H1 (cell line): ENCODE data around the gene DAB2IP. TPM values are rescaled to one million over a fixed set of nuclear protein-coding genes. Genes with fewer than 3 reads are reported as not detected.

Source experiments
- CTCF ChIA-PET: fragments of 300-600 bp; sonication (Branson Sonifier 250); formaldehyde crosslinking; loops from one replicate; lab custom pipeline; 2021; ENCODE audit not compliant: partially characterized antibody; lab: Charles Lee
- POLR2A ChIA-PET: fragments of 300-600 bp; sonication (Branson Sonifier 250); formaldehyde crosslinking; loops from one replicate; lab custom pipeline; 2021; ENCODE audit warnings: inconsistent platforms; ENCODE audit not compliant: partially characterized antibody; lab: Charles Lee
- DNase-seq, 2 experiments: peaks; one replicate each; pipeline versions ENCODE4 v3.0.0 to v3.0.0-alpha.2; 2010 to 2022; ENCODE audit warnings: low spot score in 2 of 2, low read depth in 1 of 2, mixed read lengths in 1 of 2
- FAIRE-seq: peaks from 2 replicates; lab custom pipeline; 2011; peaks lifted over from hg19 to GRCh38; lab: Jason Lieb, UNC
- H2AFZ ChIP-seq: 2 replicates; pipeline ENCODE4 v1.8.1; 2012; ENCODE audit warnings: low read length, inconsistent platforms
- H2AK5ac ChIP-seq: 2 replicates; pipeline ENCODE4 v1.6.1; 2013; ENCODE audit warnings: low read depth, low read length
- H2BK120ac ChIP-seq: replicated peaks from 2 replicates; pipeline ENCODE3; 2013; ENCODE audit warnings: low read depth, low read length, inconsistent platforms
- H2BK12ac ChIP-seq: 2 replicates; pipeline ENCODE4 v1.6.1; 2013; ENCODE audit warnings: low read depth, low read length
- H2BK15ac ChIP-seq: 2 replicates; pipeline ENCODE4 v1.6.1; 2013; ENCODE audit warnings: low read length
- H2BK20ac ChIP-seq: 2 replicates; pipeline ENCODE4 v1.6.1; 2013; ENCODE audit warnings: low read length
- H2BK5ac ChIP-seq: 2 replicates; pipeline ENCODE4 v1.6.1; 2013; ENCODE audit warnings: low read depth, low read length
- H3K14ac ChIP-seq: 2 replicates; pipeline ENCODE4 v1.6.1; 2013; ENCODE audit warnings: inconsistent platforms; ENCODE audit not compliant: insufficient read length
- H3K18ac ChIP-seq: 2 replicates; pipeline ENCODE4 v1.6.1; 2013; ENCODE audit warnings: low read length; ENCODE audit errors: extremely low read depth
- H3K23ac ChIP-seq: 2 replicates; pipeline ENCODE4 v1.6.1; 2013; ENCODE audit warnings: inconsistent platforms; ENCODE audit not compliant: insufficient read length
- H3K23me2 ChIP-seq: 2 replicates; pipeline ENCODE4 v1.6.1; 2013; ENCODE audit warnings: low read depth, low read length
- H3K27ac ChIP-seq: 2 replicates; pipeline ENCODE4 v1.6.1; 2011; ENCODE audit warnings: low read depth, low read length, inconsistent platforms
- H3K27me3 ChIP-seq, 4 experiments: replicated peaks in 1 of 4; 1 replicate in 1 of 4; 2 replicates in 3 of 4; pipeline versions ENCODE4 v1.6.1 to v1.8.1; 2011 to 2013; ENCODE audit warnings: low read length in 3 of 4, mild to moderate bottlenecking in 3 of 4, inconsistent platforms in 2 of 4, mixed read lengths in 2 of 4, moderate library complexity in 1 of 4; ENCODE audit not compliant: control insufficient read depth in 3 of 4, insufficient read depth in 3 of 4; ENCODE audit errors: extremely low read depth in 1 of 4
- H3K36me3 ChIP-seq, 4 experiments: 2 replicates each; pipeline versions ENCODE4 v1.6.1 to v1.8.1; 2011 to 2013; ENCODE audit warnings: mild to moderate bottlenecking in 4 of 4, low read length in 3 of 4, moderate library complexity in 2 of 4, control low read depth in 1 of 4, inconsistent platforms in 1 of 4; ENCODE audit not compliant: insufficient read depth in 4 of 4, control insufficient read depth in 2 of 4
- H3K4ac ChIP-seq: replicated peaks from 2 replicates; pipeline ENCODE3; 2013; ENCODE audit warnings: low read length, low read depth, mixed read lengths, inconsistent platforms; ENCODE audit not compliant: insufficient read length
- H3K4me1 ChIP-seq, 4 experiments: replicated peaks in 1 of 4; 1 replicate in 1 of 4; 2 replicates in 3 of 4; pipeline versions ENCODE4 v1.6.1 to v1.8.1; 2011 to 2013; ENCODE audit warnings: low read length in 3 of 4, inconsistent platforms in 2 of 4, mixed read lengths in 1 of 4; ENCODE audit not compliant: insufficient read depth in 4 of 4, control insufficient read depth in 3 of 4
- H3K4me2 ChIP-seq, 2 experiments: 2 replicates each; pipeline versions ENCODE4 v1.6.1 to v1.8.1; 2011 to 2013; ENCODE audit warnings: low read depth in 2 of 2, low read length in 2 of 2, control low read depth in 1 of 2, inconsistent platforms in 1 of 2, mild to moderate bottlenecking in 1 of 2; ENCODE audit not compliant: insufficient read depth in 1 of 2
- H3K4me3 ChIP-seq, 4 experiments: fragments of 200-600, 300-600 bp in 1 of 4; sonication (generic), shearing (Covaris generic), sonication (Bioruptor Twin) in 1 of 4; 2 replicates each; pipeline versions ENCODE4 v1.5.1 to v1.8.1; 2011 to 2016; ENCODE audit warnings: low read length in 4 of 4, low read depth in 3 of 4, control low read depth in 2 of 4, inconsistent platforms in 2 of 4, mild to moderate bottlenecking in 2 of 4, mixed read lengths in 1 of 4, moderate library complexity in 1 of 4; ENCODE audit not compliant: insufficient read depth in 2 of 4; ENCODE audit errors: extremely low read depth in 1 of 4
- H3K56ac ChIP-seq: replicated peaks from 2 replicates; pipeline ENCODE3; 2013; ENCODE audit warnings: low read depth, mild to moderate bottlenecking, mixed read lengths, low read length, inconsistent platforms; ENCODE audit not compliant: insufficient read length
- H3K79me1 ChIP-seq: 2 replicates; pipeline ENCODE4 v1.6.1; 2013; ENCODE audit warnings: low read depth, low read length, control low read depth
- H3K79me2 ChIP-seq, 2 experiments: 2 replicates each; pipeline versions ENCODE4 v1.6.1 to v1.8.1; 2012 to 2013; ENCODE audit warnings: low read length in 2 of 2, mild to moderate bottlenecking in 2 of 2, inconsistent platforms in 1 of 2; ENCODE audit not compliant: insufficient read depth in 2 of 2, control insufficient read depth in 1 of 2
- H3K9ac ChIP-seq, 4 experiments: replicated peaks in 1 of 4; 1 replicate in 1 of 4; 2 replicates in 3 of 4; pipeline versions ENCODE4 v1.6.1 to v1.8.1; 2011 to 2013; ENCODE audit warnings: low read depth in 3 of 4, low read length in 3 of 4, control low read depth in 2 of 4, mild to moderate bottlenecking in 2 of 4, moderate library complexity in 2 of 4, inconsistent platforms in 1 of 4; ENCODE audit errors: extremely low read depth in 1 of 4
- H3K9me3 ChIP-seq, 2 experiments: 2 replicates each; pipeline versions ENCODE4 v1.6.1 to v1.8.1; 2012 to 2013; ENCODE audit warnings: mild to moderate bottlenecking in 2 of 2, moderate library complexity in 2 of 2, control low read depth in 1 of 2, inconsistent platforms in 1 of 2, low read depth in 1 of 2, low read length in 1 of 2, mixed read lengths in 1 of 2; ENCODE audit not compliant: insufficient read depth in 2 of 2
- H4K20me1 ChIP-seq, 2 experiments: replicated peaks in 1 of 2; 2 replicates each; pipeline versions ENCODE3 to v1.8.1; 2011 to 2013; ENCODE audit warnings: inconsistent platforms in 2 of 2, low read length in 2 of 2, mild to moderate bottlenecking in 1 of 2; ENCODE audit not compliant: insufficient read depth in 2 of 2, control insufficient read depth in 1 of 2
- H4K5ac ChIP-seq: 2 replicates; pipeline ENCODE4 v1.6.1; 2013; ENCODE audit warnings: low read length, low read depth, mixed read lengths, inconsistent platforms; ENCODE audit not compliant: insufficient read length
- H4K8ac ChIP-seq: 2 replicates; pipeline ENCODE4 v1.8.0; 2013; ENCODE audit warnings: mild to moderate bottlenecking, moderate library complexity, low read length, inconsistent platforms; ENCODE audit not compliant: insufficient read depth; ENCODE audit errors: extremely low read depth
- H4K91ac ChIP-seq: replicated peaks from 2 replicates; pipeline ENCODE3; 2013; ENCODE audit warnings: low read length, mixed read lengths, inconsistent platforms; ENCODE audit not compliant: insufficient read length
- ASH2L ChIP-seq: fragments of 200-600, 300-600 bp; sonication (generic); IDR thresholded peaks from one replicate; pipeline ENCODE4 v1.7.1; 2017; ENCODE audit warnings: low read length
- KDM5A ChIP-seq: fragments of 200-600 bp; IDR thresholded peaks from 2 replicates; pipeline ENCODE4 v1.7.1; 2012; ENCODE audit warnings: mild to moderate bottlenecking, low read length, inconsistent platforms, mixed read lengths
- NANOG ChIP-seq: IDR thresholded peaks from 2 replicates; pipeline ENCODE4 v1.6.1; 2011; ENCODE audit warnings: low read length, low read depth, mild to moderate bottlenecking, inconsistent platforms; ENCODE audit not compliant: insufficient read depth, poor library complexity, severe bottlenecking
- NRF1 ChIP-seq: IDR thresholded peaks from 2 replicates; pipeline ENCODE4 v1.6.1; 2011; ENCODE audit warnings: mild to moderate bottlenecking, low read depth, low read length, improper control_type of control experiment
- POU5F1 ChIP-seq: IDR thresholded peaks from 2 replicates; pipeline ENCODE4 v1.6.1; 2011; ENCODE audit warnings: low read depth, mild to moderate bottlenecking, low read length, moderate library complexity
- RBBP5 ChIP-seq: IDR thresholded peaks from 2 replicates; pipeline ENCODE4 v1.7.1; 2012; ENCODE audit warnings: low read depth, mild to moderate bottlenecking, inconsistent platforms, low read length, moderate library complexity, borderline replicate concordance
- SIN3A ChIP-seq, 2 experiments: IDR thresholded peaks in 1 of 2; conservative IDR thresholded peaks in 1 of 2; 2 replicates each; pipeline ENCODE4 v1.6.1; 2011 to 2012; ENCODE audit warnings: low read length in 2 of 2, improper control_type of control experiment in 1 of 2, low read depth in 1 of 2, mild to moderate bottlenecking in 1 of 2
- WGBS, 2 experiments: shearing (Covaris generic) in 1 of 2; methylation state at CpG; one replicate each; pipeline versions ENCODE4 v1.1.6 to v1.1.7; 2013 to 2015; ENCODE audit warnings: low lambda C conversion rate in 2 of 2, mixed read lengths in 2 of 2, inconsistent platforms in 1 of 2, low coverage in 1 of 2, missing lambda C conversion rate in 1 of 2; ENCODE audit not compliant: insufficient replicate concordance in 2 of 2, insufficient coverage in 1 of 2, insufficient read length in 1 of 2; ENCODE audit errors: extremely low coverage in 1 of 2, missing lambda C conversion rate in 1 of 2; 5-methylcytosine and 5-hydroxymethylcytosine counted together
- polyA plus RNA-seq, 7 experiments: library from polyadenylated mRNA; depleted of rRNA in 3 of 7; stranded (reverse) in 5 of 7; unstranded in 2 of 7; fragments of >200 nt in 5 of 7; fragments of 200-250 nt in 2 of 7; gene quantifications; 1 replicate in 5 of 7; 2 replicates in 1 of 7; 4 replicates in 1 of 7; pipeline versions ENCODE4 v1.2.1 to v1.2.3, GENCODE V29; 2011 to 2013; ENCODE audit warnings: missing spikeins in 2 of 7, mixed read lengths in 2 of 7
- total RNA-seq: library from RNA; stranded (reverse); fragmentation: NEBNext Ultra II Directional; extraction: Animal tissue kit (Norgen Biotek cat#: 25700); gene quantifications from 2 replicates; pipeline ENCODE4 v1.2.1, GENCODE V29; 2021
- TF ChIP-seq, protein P1 (sequence below): IDR thresholded peaks from 2 replicates; pipeline ENCODE4 v1.6.1; 2012; ENCODE audit warnings: low read length, inconsistent platforms
- TF ChIP-seq, protein P2 (sequence below): IDR thresholded peaks from 2 replicates; pipeline ENCODE4 v1.6.1; 2011; ENCODE audit warnings: low read length, improper control_type of control experiment

Gene DAB2IP
- total and polyA plus RNA-seq, 2 of the 8 experiments (the other 6 are each of a cell fraction or from before 2014, with no cell fraction given): 19.7 to 39.5 TPM

DNA sequence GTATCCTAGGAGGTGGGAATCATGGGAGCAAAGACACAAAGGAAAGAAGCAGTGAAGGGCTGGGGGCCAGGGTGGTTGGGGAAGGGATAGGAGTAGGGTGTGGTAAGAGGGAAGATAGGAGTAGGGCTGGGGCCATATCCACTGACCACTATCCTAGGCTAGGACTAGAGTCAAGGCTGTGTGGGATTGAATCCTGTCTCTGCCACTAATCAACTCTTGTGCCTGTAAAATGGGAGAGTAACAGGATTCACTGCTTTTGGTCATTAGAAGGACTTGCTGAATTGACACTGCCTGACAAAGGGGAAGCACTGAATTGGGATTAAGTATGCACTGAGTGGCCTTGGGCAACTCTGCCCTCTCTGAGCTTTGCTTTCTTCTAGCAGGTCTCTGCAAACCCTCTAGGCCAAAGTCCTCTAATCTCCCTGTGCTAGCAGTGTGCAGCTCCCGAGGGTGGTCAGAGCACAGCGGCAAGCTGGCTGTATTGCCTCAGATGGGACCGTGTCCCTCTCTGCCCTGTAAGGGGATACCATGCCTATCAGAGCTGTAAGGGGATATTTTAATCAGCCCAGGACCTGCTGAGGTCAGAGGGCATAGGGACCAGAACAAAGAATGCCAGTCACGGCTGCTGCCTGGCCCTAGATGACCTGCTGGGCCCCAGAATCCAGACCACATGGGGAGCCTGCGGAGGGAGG lies 12.4 kb upstream of the DAB2IP start:
- no peak overlapping the region for H3K4ac ChIP-seq
- H3K9ac ChIP-seq: no peak overlapping the region
- H2AFZ ChIP-seq: no peak overlapping the region
- H2BK15ac ChIP-seq: no peak overlapping the region
- H3K79me1 ChIP-seq: peaks cover 3% of the 10 kb centered on the region; the same call in 1 of the 2 replicates
- DNase-seq (no peak), FAIRE-seq (no peak)
- no peaks in the 10 kb centered on the region for H3K23me2 ChIP-seq
- CTCF ChIA-PET: interaction anchor here (0.5 to 24.2 kb wide), 17 partner anchors 7 to 350 kb away, joined by 3 to 670 read pairs (median 4); no protein-coding TSS in a partner anchor
- no peak overlapping the region for H2AK5ac ChIP-seq
- no peak overlapping the region for H3K18ac ChIP-seq
- H3K4me2 ChIP-seq: no peak overlapping the region
- no peak overlapping the region for H2BK5ac ChIP-seq
- no peak overlapping the region for H3K4me3 ChIP-seq
- no peaks in the 10 kb centered on the region for H3K9me3 ChIP-seq
- no peaks in the 10 kb centered on the region for H3K27me3 ChIP-seq
- H2BK20ac ChIP-seq: no peak overlapping the region
- H4K20me1 ChIP-seq: peaks cover 6 to 14% of the 10 kb centered on the region in 2 experiments
- 72% methylated on average over 5 of the region's 5 CpGs; no CpG with 5 or more reads in 1 of the 2 experiments for WGBS, 2 experiments
- no peak overlapping the region for H3K23ac ChIP-seq
- H4K91ac ChIP-seq: no peak overlapping the region
- no peaks in the 10 kb centered on the region; a peak in 1 of 4 replicates for H3K79me2 ChIP-seq
- no peak overlapping the region for H3K56ac ChIP-seq
- no peak overlapping the region for H4K5ac ChIP-seq
- peaks cover 0 to 20% (median 13%) of the 10 kb centered on the region in 4 experiments; a peak in 5 of 7 replicates for H3K4me1 ChIP-seq
- H3K14ac ChIP-seq: no peak overlapping the region
- H4K8ac ChIP-seq: no peak overlapping the region
- no peak overlapping the region for H3K27ac ChIP-seq
- H3K36me3 ChIP-seq: no peaks in the 10 kb centered on the region
- H2BK120ac ChIP-seq: no peak overlapping the region
- no peak overlapping the region for H2BK12ac ChIP-seq
- POLR2A ChIA-PET: interaction anchor here (0.9 kb wide), 1 partner anchor 11 kb away, joined by 3 read pairs; no protein-coding TSS in a partner anchor
- TF ChIP-seq, protein P1, sequence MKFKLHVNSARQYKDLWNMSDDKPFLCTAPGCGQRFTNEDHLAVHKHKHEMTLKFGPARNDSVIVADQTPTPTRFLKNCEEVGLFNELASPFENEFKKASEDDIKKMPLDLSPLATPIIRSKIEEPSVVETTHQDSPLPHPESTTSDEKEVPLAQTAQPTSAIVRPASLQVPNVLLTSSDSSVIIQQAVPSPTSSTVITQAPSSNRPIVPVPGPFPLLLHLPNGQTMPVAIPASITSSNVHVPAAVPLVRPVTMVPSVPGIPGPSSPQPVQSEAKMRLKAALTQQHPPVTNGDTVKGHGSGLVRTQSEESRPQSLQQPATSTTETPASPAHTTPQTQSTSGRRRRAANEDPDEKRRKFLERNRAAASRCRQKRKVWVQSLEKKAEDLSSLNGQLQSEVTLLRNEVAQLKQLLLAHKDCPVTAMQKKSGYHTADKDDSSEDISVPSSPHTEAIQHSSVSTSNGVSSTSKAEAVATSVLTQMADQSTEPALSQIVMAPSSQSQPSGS: no peak
- no peak for TF ChIP-seq NRF1
- no peak for TF ChIP-seq RBBP5
- no peak for TF ChIP-seq ASH2L
- no peak for TF ChIP-seq KDM5A
- TF ChIP-seq, protein P2, sequence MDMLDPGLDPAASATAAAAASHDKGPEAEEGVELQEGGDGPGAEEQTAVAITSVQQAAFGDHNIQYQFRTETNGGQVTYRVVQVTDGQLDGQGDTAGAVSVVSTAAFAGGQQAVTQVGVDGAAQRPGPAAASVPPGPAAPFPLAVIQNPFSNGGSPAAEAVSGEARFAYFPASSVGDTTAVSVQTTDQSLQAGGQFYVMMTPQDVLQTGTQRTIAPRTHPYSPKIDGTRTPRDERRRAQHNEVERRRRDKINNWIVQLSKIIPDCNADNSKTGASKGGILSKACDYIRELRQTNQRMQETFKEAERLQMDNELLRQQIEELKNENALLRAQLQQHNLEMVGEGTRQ: no peak
- TF ChIP-seq SIN3A (conservative IDR thresholded peaks at IDR 0.05 in 1 of 2, IDR thresholded peaks at IDR 0.05 in 1 of 2; ENCODE audit: low read depth in 1 of 2, low read length in 2 of 2): no peak
- TF ChIP-seq NANOG: no peak
- TF ChIP-seq POU5F1: no peak
